Activated T-cell treated with anti-CD3 and anti-CD28 coated beads, Interleukin-2, amount 50 U/mL, for 24 hours (primary cell): Measurements from ENCODE around the gene LEMD3.

Source experiments
- DNase-seq: peaks from one replicate; pipeline ENCODE4 v3.0.0-alpha.2; 2020
- H3K27ac Mint-ChIP-seq: 2 replicates; pipeline ENCODE4 v1.8.0; 2020; ENCODE audit warnings: mild to moderate bottlenecking, mixed read lengths
- H3K27me3 Mint-ChIP-seq: 2 replicates; pipeline ENCODE4 v1.8.0; 2020; ENCODE audit warnings: mixed read lengths
- H3K36me3 Mint-ChIP-seq: 2 replicates; pipeline ENCODE4 v1.8.0; 2020; ENCODE audit warnings: low read depth, mixed read lengths
- H3K4me1 Mint-ChIP-seq: 2 replicates; pipeline ENCODE4 v1.8.0; 2020; ENCODE audit warnings: low read depth, mixed read lengths
- H3K4me3 Mint-ChIP-seq: 2 replicates; pipeline ENCODE4 v1.8.0; 2020; ENCODE audit warnings: mild to moderate bottlenecking, moderate library complexity, mixed read lengths
- H3K9me3 Mint-ChIP-seq: 2 replicates; pipeline ENCODE4 v1.8.0; 2020; ENCODE audit warnings: mixed read lengths

LEMD3 gene

GRCh38 chr12:65208964-65209654 is 39.7 kb downstream of the LEMD3 start:
- peak overlapping the region; percentile 25 for H3K4me3 Mint-ChIP-seq
- DNase-seq, result no peak
- H3K27me3 Mint-ChIP-seq, result no peaks in the 10 kb centered on the region
- peak overlapping the region; percentile 83 for H3K27ac Mint-ChIP-seq
- peaks cover 38% of the 10 kb centered on the region for H3K36me3 Mint-ChIP-seq
- H3K4me1 Mint-ChIP-seq, result peaks cover 68% of the 10 kb centered on the region
- H3K9me3 Mint-ChIP-seq, result no peaks in the 10 kb centered on the region

- H3K9me3 Mint-ChIP-seq, result no peaks in the 10 kb centered on the region
- H3K4me3 Mint-ChIP-seq, result peak overlapping the region; percentile 25
- DNase-seq, result no peak
- H3K27ac Mint-ChIP-seq, result peak overlapping the region; percentile 83
- H3K27me3 Mint-ChIP-seq, result no peaks in the 10 kb centered on the region
- H3K4me1 Mint-ChIP-seq, result peaks cover 65% of the 10 kb centered on the region
- H3K36me3 Mint-ChIP-seq, result peaks cover 41% of the 10 kb centered on the region
Observed at GRCh38 chr12:65209655-65210043, 40.3 kb downstream of the LEMD3 start.

GRCh38 chr12:65217086-65217485 is 47.7 kb downstream of the LEMD3 start:
- H3K9me3 Mint-ChIP-seq, result peaks cover 23% of the 10 kb centered on the region
- H3K36me3 Mint-ChIP-seq, result peaks cover 85% of the 10 kb centered on the region
- H3K27me3 Mint-ChIP-seq, result no peaks in the 10 kb centered on the region
- peaks cover 16% of the 10 kb centered on the region for H3K4me1 Mint-ChIP-seq
- H3K4me3 Mint-ChIP-seq, result no peak overlapping the region
- no peak for DNase-seq
- peak overlapping the region; percentile 19 for H3K27ac Mint-ChIP-seq

GRCh38 chr12:65220761-65221160 is 51.4 kb downstream of the LEMD3 start:
- Mint-ChIP-seq H3K4me3 (no peak overlapping the region), H3K27me3 (no peaks in the 10 kb centered on the region), H3K27ac (no peak overlapping the region), H3K4me1 (peaks cover 19% of the 10 kb centered on the region), H3K36me3 (peaks cover 88% of the 10 kb centered on the region), H3K9me3 (peaks cover 32% of the 10 kb centered on the region)
- no peak for DNase-seq

- H3K27ac Mint-ChIP-seq, result no peak overlapping the region
- peaks cover 17% of the 10 kb centered on the region for H3K9me3 Mint-ChIP-seq
- no peak for DNase-seq
- peaks cover 37% of the 10 kb centered on the region for H3K4me1 Mint-ChIP-seq
- H3K27me3 Mint-ChIP-seq, result no peaks in the 10 kb centered on the region
- H3K4me3 Mint-ChIP-seq, result no peak overlapping the region
- peaks cover 58% of the 10 kb centered on the region for H3K36me3 Mint-ChIP-seq
Observed at GRCh38 chr12:65229441-65229840, 60.1 kb downstream of the LEMD3 start.

GRCh38 chr12:65232476-65233077 is 63.2 kb downstream of the LEMD3 start:
- Mint-ChIP-seq H3K4me1 (peaks cover 14% of the 10 kb centered on the region), H3K27me3 (no peaks in the 10 kb centered on the region), H3K36me3 (peaks cover 33% of the 10 kb centered on the region), H3K27ac (no peak overlapping the region), H3K4me3 (no peak overlapping the region), H3K9me3 (peaks cover 16% of the 10 kb centered on the region)
- no peak for DNase-seq

GRCh38 chr12:65237153-65237552 is 67.8 kb downstream of the LEMD3 start:
- Mint-ChIP-seq H3K4me1 (peaks cover 7% of the 10 kb centered on the region), H3K27me3 (no peaks in the 10 kb centered on the region), H3K27ac (no peak overlapping the region), H3K9me3 (no peaks in the 10 kb centered on the region), H3K36me3 (peaks cover 34% of the 10 kb centered on the region), H3K4me3 (no peak overlapping the region)
- no peak for DNase-seq

- no peaks in the 10 kb centered on the region for H3K9me3 Mint-ChIP-seq
- H3K27me3 Mint-ChIP-seq, result no peaks in the 10 kb centered on the region
- peaks cover 48% of the 10 kb centered on the region for H3K36me3 Mint-ChIP-seq
- no peak overlapping the region for H3K4me3 Mint-ChIP-seq
- no peak overlapping the region for H3K27ac Mint-ChIP-seq
- DNase-seq, result no peak
- H3K4me1 Mint-ChIP-seq, result no peaks in the 10 kb centered on the region
Observed at GRCh38 chr12:65238609-65239008, 69.2 kb downstream of the LEMD3 start.

- Mint-ChIP-seq H3K9me3 (no peaks in the 10 kb centered on the region), H3K27me3 (no peaks in the 10 kb centered on the region), H3K27ac (peak overlapping the region; percentile 88), H3K4me3 (peak overlapping the region; percentile 0), H3K36me3 (peaks cover 38% of the 10 kb centered on the region), H3K4me1 (peaks cover 17% of the 10 kb centered on the region)
- no peak for DNase-seq
Observed at GRCh38 chr12:65248656-65249633, 79.6 kb downstream of the LEMD3 start.

GRCh38 chr12:65252515-65252914 is 83.1 kb downstream of the LEMD3 start:
- H3K27ac Mint-ChIP-seq, result no peak overlapping the region
- no peak for DNase-seq
- H3K36me3 Mint-ChIP-seq, result peaks cover 9% of the 10 kb centered on the region
- no peak overlapping the region for H3K4me3 Mint-ChIP-seq
- H3K27me3 Mint-ChIP-seq, result no peaks in the 10 kb centered on the region
- H3K4me1 Mint-ChIP-seq, result peaks cover 17% of the 10 kb centered on the region
- no peaks in the 10 kb centered on the region for H3K9me3 Mint-ChIP-seq

GRCh38 chr12:65257986-65258385 is 88.6 kb downstream of the LEMD3 start:
- H3K27ac Mint-ChIP-seq, result no peak overlapping the region
- H3K4me1 Mint-ChIP-seq, result no peaks in the 10 kb centered on the region
- H3K9me3 Mint-ChIP-seq, result no peaks in the 10 kb centered on the region
- no peak for DNase-seq
- peaks cover 18% of the 10 kb centered on the region for H3K27me3 Mint-ChIP-seq
- no peak overlapping the region for H3K4me3 Mint-ChIP-seq
- no peaks in the 10 kb centered on the region for H3K36me3 Mint-ChIP-seq

- no peaks in the 10 kb centered on the region for H3K9me3 Mint-ChIP-seq
- no peaks in the 10 kb centered on the region for H3K4me1 Mint-ChIP-seq
- DNase-seq, result no peak
- no peaks in the 10 kb centered on the region for H3K36me3 Mint-ChIP-seq
- H3K27me3 Mint-ChIP-seq, result peaks cover 24% of the 10 kb centered on the region
- no peak overlapping the region for H3K27ac Mint-ChIP-seq
- no peak overlapping the region for H3K4me3 Mint-ChIP-seq
Observed at GRCh38 chr12:65259501-65259900, 90.1 kb downstream of the LEMD3 start.

- DNase-seq, result no peak
- no peaks in the 10 kb centered on the region for H3K9me3 Mint-ChIP-seq
- no peaks in the 10 kb centered on the region for H3K4me1 Mint-ChIP-seq
- H3K36me3 Mint-ChIP-seq, result no peaks in the 10 kb centered on the region
- no peak overlapping the region for H3K27ac Mint-ChIP-seq
- H3K27me3 Mint-ChIP-seq, result peaks cover 44% of the 10 kb centered on the region
- no peak overlapping the region for H3K4me3 Mint-ChIP-seq
Observed at GRCh38 chr12:65263777-65264176, 94.4 kb downstream of the LEMD3 start.

GRCh38 chr12:65266408-65266807 is 97.0 kb downstream of the LEMD3 start:
- no peaks in the 10 kb centered on the region for H3K4me1 Mint-ChIP-seq
- H3K4me3 Mint-ChIP-seq, result no peak overlapping the region
- no peaks in the 10 kb centered on the region for H3K9me3 Mint-ChIP-seq
- H3K36me3 Mint-ChIP-seq, result no peaks in the 10 kb centered on the region
- peaks cover 35% of the 10 kb centered on the region for H3K27me3 Mint-ChIP-seq
- no peak for DNase-seq
- H3K27ac Mint-ChIP-seq, result no peak overlapping the region
